HG02938 (cell line): ENCODE results near the gene BARX1.

Source experiments
- ATAC-seq: cut with Tn5 transposase; IDR thresholded peaks from one replicate; pipeline ENCODE4 v1.9.1; 2021; ENCODE audit warnings: mild to moderate bottlenecking, moderate library complexity; ENCODE audit not compliant: unreplicated experiment

Gene BARX1

GRCh38 chr9:93929231-93929630 lies 25.9 kb downstream of the BARX1 start:
- no peak for ATAC-seq

GRCh38 chr9:93922535-93922934 lies 32.6 kb downstream of the BARX1 start:
- ATAC-seq = no peak

- no peak for ATAC-seq
Measured at GRCh38 chr9:93920131-93920800, 34.9 kb downstream of the BARX1 start.

GRCh38 chr9:93918061-93918460 lies 37.1 kb downstream of the BARX1 start:
- no peak for ATAC-seq

- ATAC-seq = no peak
Measured at GRCh38 chr9:93917121-93917853, 37.9 kb downstream of the BARX1 start.

GRCh38 chr9:93916358-93916757 lies 38.8 kb downstream of the BARX1 start:
- ATAC-seq = no peak

- ATAC-seq = no peak
Measured at GRCh38 chr9:93911801-93912554, 43.2 kb downstream of the BARX1 start.

GRCh38 chr9:93911136-93911745 lies 43.9 kb downstream of the BARX1 start:
- ATAC-seq = no peak

GRCh38 chr9:93910598-93910997 lies 44.6 kb downstream of the BARX1 start:
- no peak for ATAC-seq

GRCh38 chr9:93910196-93910595 lies 45.0 kb downstream of the BARX1 start:
- no peak for ATAC-seq

GRCh38 chr9:93909242-93909616 lies 45.9 kb downstream of the BARX1 start:
- no peak for ATAC-seq

GRCh38 chr9:93908591-93909241 lies 46.4 kb downstream of the BARX1 start:
- no peak for ATAC-seq

- ATAC-seq = no peak
Measured at GRCh38 chr9:93907551-93908199, 47.5 kb downstream of the BARX1 start.

- ATAC-seq = no peak
Measured at GRCh38 chr9:93906195-93906880, 48.8 kb downstream of the BARX1 start.

GRCh38 chr9:93905473-93906133 lies 49.6 kb downstream of the BARX1 start:
- no peak for ATAC-seq

GRCh38 chr9:93904649-93905472 lies 50.3 kb downstream of the BARX1 start:
- no peak for ATAC-seq

GRCh38 chr9:93903886-93904648 lies 51.1 kb downstream of the BARX1 start:
- ATAC-seq = no peak
